HG03066 (cell line): Measurements from ENCODE around the gene AMDHD1.

Experiments
- ATAC-seq: cut with Tn5 transposase; IDR thresholded peaks from one replicate; pipeline ENCODE4 v1.9.1; 2021; ENCODE audit warnings: low read depth; ENCODE audit not compliant: unreplicated experiment

The AMDHD1 gene

GRCh38 chr12:95943330-95943842 lies at the start of gene AMDHD1:
AMDHD1 (plus strand) TSS chr12:95943331; CDS start chr12:95943399, 68 bp downstream.
- peak; percentile 43 for ATAC-seq

- no peak for ATAC-seq
Measured at GRCh38 chr12:95896846-95897245, 46.3 kb upstream of the AMDHD1 start.

GRCh38 chr12:95898081-95898480 lies 45.0 kb upstream of the AMDHD1 start:
- no peak for ATAC-seq

GRCh38 chr12:95908573-95908972 lies 34.6 kb upstream of the AMDHD1 start:
- ATAC-seq = no peak

- no peak for ATAC-seq
Measured at GRCh38 chr12:95909871-95910270, 33.3 kb upstream of the AMDHD1 start.

- peak; percentile 78 for ATAC-seq
Measured at GRCh38 chr12:95918194-95918993, 24.7 kb upstream of the AMDHD1 start.

- ATAC-seq = no peak
Measured at GRCh38 chr12:95919110-95919509, 24.0 kb upstream of the AMDHD1 start.

- ATAC-seq = no peak
Measured at GRCh38 chr12:95922231-95922630, 20.9 kb upstream of the AMDHD1 start.

- ATAC-seq = no peak
Measured at GRCh38 chr12:95940514-95940913, 2.6 kb upstream of the AMDHD1 start.

GRCh38 chr12:95942101-95942523 lies 1.0 kb upstream of the AMDHD1 start:
- ATAC-seq = no peak

- ATAC-seq = peak; percentile 99
Measured at GRCh38 chr12:95942524-95943329, 404 bp upstream of the AMDHD1 start, which contains the start of gene CCDC38. CCDC38 (minus strand) TSS chr12:95942614; CDS start chr12:95936509, 6,105 bp downstream.

GRCh38 chr12:95944108-95944704 lies 1.1 kb downstream of the AMDHD1 start:
- ATAC-seq = no peak

- ATAC-seq = no peak
Measured at GRCh38 chr12:95949477-95950206, 6.5 kb downstream of the AMDHD1 start.

- no peak for ATAC-seq
Measured at GRCh38 chr12:95951515-95951914, 8.4 kb downstream of the AMDHD1 start.

- ATAC-seq = no peak
Measured at GRCh38 chr12:95953000-95953399, 9.9 kb downstream of the AMDHD1 start.

- ATAC-seq = no peak
Measured at GRCh38 chr12:95955549-95956159, 12.5 kb downstream of the AMDHD1 start.

GRCh38 chr12:95956557-95957145 lies 13.5 kb downstream of the AMDHD1 start:
- ATAC-seq = no peak

GRCh38 chr12:95959107-95959506 lies 16.0 kb downstream of the AMDHD1 start:
- ATAC-seq = no peak

- no peak for ATAC-seq
Measured at GRCh38 chr12:95960241-95960640, 17.1 kb downstream of the AMDHD1 start.
